PC-3 (cell line): ENCODE results near the gene CTRB2. TPM values are rescaled to one million over a fixed set of nuclear protein-coding genes. Genes with fewer than 3 reads are reported as not detected.

Experiments used
- ATAC-seq: fragments of 200-7000 bp; cut with Tn5 transposase; 2 replicates; pipeline ENCODE4 v1.9.1; 2020; ENCODE audit warnings: mild to moderate bottlenecking, moderate library complexity
- BruUV-seq: library from RNA; stranded (reverse); fragments of 400-500 nt; replicated peaks from 2 replicates; lab custom pipeline; 2021; lab: Mats Ljungman, UMichigan
- CTCF ChIA-PET: fragments of 300-600 bp; sonication (Branson Sonifier 250); formaldehyde crosslinking; loops from one replicate; lab custom pipeline; 2022; ENCODE audit warnings: antibody characterized with exemption; lab: Charles Lee
- POLR2A ChIA-PET: fragments of 300-600 bp; sonication (Branson Sonifier 250); formaldehyde crosslinking; loops from one replicate; lab custom pipeline; 2022; ENCODE audit warnings: antibody characterized with exemption; ENCODE audit not compliant: unreplicated experiment; lab: Charles Lee
- DNase-seq: peaks from one replicate; pipeline ENCODE4 v3.0.0-alpha.2; 2015
- H2AFZ ChIP-seq: fragments of 300-600 bp; sonication (generic); 2 replicates; pipeline ENCODE4 v1.6.0; 2016; ENCODE audit warnings: antibody characterized with exemption, low read length
- H3F3A ChIP-seq: fragments of 300-600 bp; sonication (generic); one replicate; pipeline ENCODE4 v1.6.0; 2017; ENCODE audit warnings: antibody characterized with exemption, low read length, control low read depth, mild to moderate bottlenecking; ENCODE audit not compliant: unreplicated experiment
- H3K27ac ChIP-seq: fragments of 300-600 bp; sonication (generic); 2 replicates; pipeline ENCODE4 v1.5.1; 2016; ENCODE audit warnings: mild to moderate bottlenecking, low read length
- H3K27me3 ChIP-seq: fragments of 300-600 bp; sonication (generic); 2 replicates; pipeline ENCODE4 v1.6.1; 2016; ENCODE audit warnings: low read length, mixed read lengths
- H3K36me3 ChIP-seq: fragments of 300-600 bp; sonication (generic); 2 replicates; pipeline ENCODE4 v1.6.1; 2016; ENCODE audit warnings: low read depth, mixed run types, low read length, mixed read lengths
- H3K4me1 ChIP-seq: fragments of 300-600 bp; sonication (generic); 2 replicates; pipeline ENCODE4 v1.5.1; 2016; ENCODE audit warnings: low read length; ENCODE audit not compliant: insufficient read depth
- H3K4me2 ChIP-seq: fragments of 300-600 bp; sonication (generic); 2 replicates; pipeline ENCODE4 v1.6.0; 2016; ENCODE audit warnings: low read length
- H3K4me3 ChIP-seq: fragments of 300-600 bp; sonication (generic); 2 replicates; pipeline ENCODE4 v1.5.1; 2016; ENCODE audit warnings: mild to moderate bottlenecking, low read length, mixed read lengths
- H3K79me2 ChIP-seq: fragments of 300-600 bp; sonication (generic); 2 replicates; pipeline ENCODE4 v1.6.1; 2017; ENCODE audit warnings: low read length, mixed read lengths
- H3K9ac ChIP-seq: fragments of 300-600 bp; sonication (generic); 2 replicates; pipeline ENCODE4 v1.6.0; 2016; ENCODE audit warnings: mild to moderate bottlenecking, low read length
- H3K9me2 ChIP-seq: fragments of 300-600 bp; sonication (generic); replicated peaks from 2 replicates; pipeline ENCODE4 v1.6.1; 2016; ENCODE audit warnings: mixed run types, low read length, mixed read lengths
- H3K9me3 ChIP-seq: fragments of 300-600 bp; sonication (generic); 2 replicates; pipeline ENCODE4 v1.6.1; 2016; ENCODE audit warnings: low read length, mixed read lengths
- H4K20me1 ChIP-seq: fragments of 300-600 bp; sonication (generic); 2 replicates; pipeline ENCODE4 v1.6.1; 2016; ENCODE audit warnings: low read length, mixed read lengths
- EZH2 ChIP-seq: fragments of 300-600 bp; sonication (generic); IDR thresholded peaks from one replicate; pipeline ENCODE4 v1.6.1; 2017; ENCODE audit warnings: antibody characterized with exemption, mild to moderate bottlenecking, low read length; ENCODE audit not compliant: unreplicated experiment
- EZH2phosphoT487 ChIP-seq: fragments of 300-600 bp; sonication (generic); IDR thresholded peaks from 2 replicates; pipeline ENCODE4 v1.6.1; 2018; ENCODE audit warnings: mild to moderate bottlenecking, antibody characterized with exemption, low read length, borderline replicate concordance
- intact Hi-C: fragments of 100-400 bp; cut with micrococcal nuclease; formaldehyde crosslinking; loops from 2 replicates; pipeline ENCODE4 v1.9.0; 2023
- total RNA-seq: library from RNA; depleted of rRNA; stranded (reverse); fragments of >200 nt; gene quantifications from 2 replicates; pipeline ENCODE4 v1.2.3, GENCODE V29; 2014
- TF ChIP-seq, protein P1 (sequence below): fragments of 300-600 bp; sonication (generic); conservative IDR thresholded peaks from 2 replicates; pipeline ENCODE4 v1.5.1; 2017; ENCODE audit warnings: antibody characterized with exemption, low read depth, mild to moderate bottlenecking, low read length

Gene CTRB2
- total RNA-seq, 1 experiment from 2014 or later: not detected

- BruUV-seq: no TSS peak
- Histone ChIP-seq H3K4me1 (peaks cover 65% of the 10 kb centered on the region), H3K4me3 (peak overlapping the region; percentile 89), H3K79me2 (peaks cover 86% of the 10 kb centered on the region), H2AFZ (no peak overlapping the region), H3K9me2 (no peaks in the 10 kb centered on the region), H3K9me3 (no peaks in the 10 kb centered on the region), H3K27ac (peak overlapping the region; percentile 50), H3K27me3 (no peaks in the 10 kb centered on the region), H3F3A (no peaks in the 10 kb centered on the region), H3K9ac (peak overlapping the region; percentile 92), H4K20me1 (peaks cover 19% of the 10 kb centered on the region), H3K4me2 (peak overlapping the region; percentile 93), H3K36me3 (no peaks in the 10 kb centered on the region)
- POLR2A ChIA-PET: interaction anchor here (0.6 to 1.0 kb wide), 3 partner anchors 34 to 55 kb away, joined by 3 to 7 read pairs (median 3); no protein-coding TSS in a partner anchor
- CTCF ChIA-PET: no interaction called here
- no peak for TF ChIP-seq EZH2
- ATAC-seq (no peak; the same call in 1 of the 2 replicates), DNase-seq (peak; percentile 24)
- intact Hi-C loops: loop anchor here (5.0 kb wide), 1 partner anchor 137 kb away; no protein-coding TSS in a partner anchor
Measured at GRCh38 chr16:75250089-75250808, 43.3 kb upstream of the CTRB2 start.

GRCh38 chr16:75249441-75249840 is 42.5 kb upstream of the CTRB2 start:
- Histone ChIP-seq H3K79me2 (peaks cover 84% of the 10 kb centered on the region), H3F3A (no peaks in the 10 kb centered on the region), H3K27ac (no peak overlapping the region), H2AFZ (no peak overlapping the region), H3K4me2 (peak overlapping the region; percentile 93), H3K4me1 (peaks cover 65% of the 10 kb centered on the region), H3K36me3 (no peaks in the 10 kb centered on the region), H3K9me3 (no peaks in the 10 kb centered on the region), H3K4me3 (peak overlapping the region; percentile 89; the same call in 1 of the 2 replicates), H3K27me3 (no peaks in the 10 kb centered on the region), H3K9me2 (no peaks in the 10 kb centered on the region), H3K9ac (no peak overlapping the region), H4K20me1 (peaks cover 19% of the 10 kb centered on the region)
- no peak for ATAC-seq
- no peak for DNase-seq
- intact Hi-C loops: no loop called here
- POLR2A ChIA-PET: interaction anchor here (0.6 to 1.0 kb wide), 2 partner anchors 33 to 56 kb away, joined by 3 to 7 read pairs; no protein-coding TSS in a partner anchor
- BruUV-seq: no TSS peak
- CTCF ChIA-PET: interaction anchor here (0.5 kb wide), 1 partner anchor 29 kb away, joined by 3 read pairs; no protein-coding TSS in a partner anchor
- TF ChIP-seq EZH2phosphoT487 (no peak), EZH2 (no peak)
- TF ChIP-seq, protein P1, sequence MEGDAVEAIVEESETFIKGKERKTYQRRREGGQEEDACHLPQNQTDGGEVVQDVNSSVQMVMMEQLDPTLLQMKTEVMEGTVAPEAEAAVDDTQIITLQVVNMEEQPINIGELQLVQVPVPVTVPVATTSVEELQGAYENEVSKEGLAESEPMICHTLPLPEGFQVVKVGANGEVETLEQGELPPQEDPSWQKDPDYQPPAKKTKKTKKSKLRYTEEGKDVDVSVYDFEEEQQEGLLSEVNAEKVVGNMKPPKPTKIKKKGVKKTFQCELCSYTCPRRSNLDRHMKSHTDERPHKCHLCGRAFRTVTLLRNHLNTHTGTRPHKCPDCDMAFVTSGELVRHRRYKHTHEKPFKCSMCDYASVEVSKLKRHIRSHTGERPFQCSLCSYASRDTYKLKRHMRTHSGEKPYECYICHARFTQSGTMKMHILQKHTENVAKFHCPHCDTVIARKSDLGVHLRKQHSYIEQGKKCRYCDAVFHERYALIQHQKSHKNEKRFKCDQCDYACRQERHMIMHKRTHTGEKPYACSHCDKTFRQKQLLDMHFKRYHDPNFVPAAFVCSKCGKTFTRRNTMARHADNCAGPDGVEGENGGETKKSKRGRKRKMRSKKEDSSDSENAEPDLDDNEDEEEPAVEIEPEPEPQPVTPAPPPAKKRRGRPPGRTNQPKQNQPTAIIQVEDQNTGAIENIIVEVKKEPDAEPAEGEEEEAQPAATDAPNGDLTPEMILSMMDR: no peak

- no peaks in the 10 kb centered on the region for H3K9me3 ChIP-seq
- peaks cover 85% of the 10 kb centered on the region for H3K79me2 ChIP-seq
- DNase-seq (no peak), ATAC-seq (no peak)
- intact Hi-C loops: no loop called here
- no peaks in the 10 kb centered on the region for H3K36me3 ChIP-seq
- TF ChIP-seq, protein P1: no peak
- TF ChIP-seq EZH2: no peak
- no peak for TF ChIP-seq EZH2phosphoT487
- no TSS peak for BruUV-seq
- H3K9me2 ChIP-seq: no peaks in the 10 kb centered on the region
- peak overlapping the region; percentile 93 for H3K4me2 ChIP-seq
- H2AFZ ChIP-seq: no peak overlapping the region
- peaks cover 66% of the 10 kb centered on the region for H3K4me1 ChIP-seq
- no peak overlapping the region for H3K27ac ChIP-seq
- ChIA-PET POLR2A (no interaction called here), CTCF (no interaction called here)
- no peak overlapping the region for H3K4me3 ChIP-seq
- no peak overlapping the region for H3K9ac ChIP-seq
- H4K20me1 ChIP-seq: peaks cover 19% of the 10 kb centered on the region
- no peaks in the 10 kb centered on the region for H3K27me3 ChIP-seq
- no peaks in the 10 kb centered on the region for H3F3A ChIP-seq
Measured at GRCh38 chr16:75248536-75249380, 41.8 kb upstream of the CTRB2 start.
